ENCODE results near the gene MYL12A. TPM values are rescaled to one million over a fixed set of nuclear protein-coding genes. Genes with fewer than 3 reads are reported as not detected.

The MYL12A gene
- total and polyA plus RNA-seq, 2 of the 13 experiments (the other 11 are each of a cell fraction or from before 2014, with no cell fraction given), result 261 to 277 TPM

- TF ChIP-seq ZKSCAN1 (IDR thresholded peaks at IDR 0.05; ENCODE audit: low read length) (no peak), TBX3 (IDR thresholded peaks at IDR 0.05; ENCODE audit: borderline replicate concordance) (no peak), MED1 (CRISPR knock-in tag; IDR thresholded peaks at IDR 0.05) (peak; percentile 80), RORA (CRISPR knock-in tag; IDR thresholded peaks at IDR 0.05) (no peak), ZNF430 (CRISPR knock-in tag; IDR thresholded peaks at IDR 0.05) (no peak), ZNF496 (CRISPR knock-in tag; IDR thresholded peaks at IDR 0.05; ENCODE audit: insufficient replicate concordance) (no peak), ATRX (CRISPR knock-in tag; IDR thresholded peaks at IDR 0.05; ENCODE audit: borderline replicate concordance) (no peak), ZNF891 (CRISPR knock-in tag; IDR thresholded peaks at IDR 0.05) (no peak), FLYWCH1 (CRISPR knock-in tag; IDR thresholded peaks at IDR 0.05) (no peak), PHF5A (CRISPR knock-in tag; IDR thresholded peaks at IDR 0.05; ENCODE audit: low read depth, unreplicated experiment) (peak; percentile 52), ZNF30 (CRISPR knock-in tag; IDR thresholded peaks at IDR 0.05) (no peak), ZNF382 (CRISPR knock-in tag; IDR thresholded peaks at IDR 0.05; ENCODE audit: borderline replicate concordance) (no peak), ZNF788 (CRISPR knock-in tag; IDR thresholded peaks at IDR 0.05; ENCODE audit: borderline replicate concordance) (no peak), EEA1 (CRISPR knock-in tag; IDR thresholded peaks at IDR 0.05; ENCODE audit: borderline replicate concordance) (no peak), AGO2 (optimal IDR thresholded peaks at IDR 0.05; ENCODE audit: low read depth, low read length) (no peak), SOX13 (IDR thresholded peaks at IDR 0.05) (peak; percentile 52; the same call in 1 of the 2 replicates), SOX13 (CRISPR knock-in tag; conservative IDR thresholded peaks at IDR 0.05 in 1 of 2, IDR thresholded peaks at IDR 0.05 in 1 of 2) (peak in 1 of 2 experiments; percentile 85; a peak in 2 of 4 replicates), IKZF4 (CRISPR knock-in tag; IDR thresholded peaks at IDR 0.05; ENCODE audit: borderline replicate concordance, low read depth, not compliant biosample characterization) (no peak), NR2F6 (IDR thresholded peaks at IDR 0.05) (peak; percentile 74), NR2F6 (CRISPR knock-in tag; IDR thresholded peaks at IDR 0.05) (peak; percentile 84), MLLT10 (CRISPR knock-in tag; IDR thresholded peaks at IDR 0.05) (no peak)
- TF ChIP-seq, protein P1, sequence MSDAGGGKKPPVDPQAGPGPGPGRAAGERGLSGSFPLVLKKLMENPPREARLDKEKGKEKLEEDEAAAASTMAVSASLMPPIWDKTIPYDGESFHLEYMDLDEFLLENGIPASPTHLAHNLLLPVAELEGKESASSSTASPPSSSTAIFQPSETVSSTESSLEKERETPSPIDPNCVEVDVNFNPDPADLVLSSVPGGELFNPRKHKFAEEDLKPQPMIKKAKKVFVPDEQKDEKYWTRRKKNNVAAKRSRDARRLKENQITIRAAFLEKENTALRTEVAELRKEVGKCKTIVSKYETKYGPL (CRISPR knock-in tag; IDR thresholded peaks at IDR 0.05), result no peak
- TF ChIP-seq, protein P2, sequence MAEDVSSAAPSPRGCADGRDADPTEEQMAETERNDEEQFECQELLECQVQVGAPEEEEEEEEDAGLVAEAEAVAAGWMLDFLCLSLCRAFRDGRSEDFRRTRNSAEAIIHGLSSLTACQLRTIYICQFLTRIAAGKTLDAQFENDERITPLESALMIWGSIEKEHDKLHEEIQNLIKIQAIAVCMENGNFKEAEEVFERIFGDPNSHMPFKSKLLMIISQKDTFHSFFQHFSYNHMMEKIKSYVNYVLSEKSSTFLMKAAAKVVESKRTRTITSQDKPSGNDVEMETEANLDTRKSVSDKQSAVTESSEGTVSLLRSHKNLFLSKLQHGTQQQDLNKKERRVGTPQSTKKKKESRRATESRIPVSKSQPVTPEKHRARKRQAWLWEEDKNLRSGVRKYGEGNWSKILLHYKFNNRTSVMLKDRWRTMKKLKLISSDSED (CRISPR knock-in tag; IDR thresholded peaks at IDR 0.05), result no peak
- TF ChIP-seq, protein P3, sequence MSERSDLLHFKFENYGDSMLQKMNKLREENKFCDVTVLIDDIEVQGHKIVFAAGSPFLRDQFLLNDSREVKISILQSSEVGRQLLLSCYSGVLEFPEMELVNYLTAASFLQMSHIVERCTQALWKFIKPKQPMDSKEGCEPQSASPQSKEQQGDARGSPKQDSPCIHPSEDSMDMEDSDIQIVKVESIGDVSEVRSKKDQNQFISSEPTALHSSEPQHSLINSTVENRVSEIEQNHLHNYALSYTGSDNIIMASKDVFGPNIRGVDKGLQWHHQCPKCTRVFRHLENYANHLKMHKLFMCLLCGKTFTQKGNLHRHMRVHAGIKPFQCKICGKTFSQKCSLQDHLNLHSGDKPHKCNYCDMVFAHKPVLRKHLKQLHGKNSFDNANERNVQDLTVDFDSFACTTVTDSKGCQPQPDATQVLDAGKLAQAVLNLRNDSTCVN (CRISPR knock-in tag; IDR thresholded peaks at IDR 0.05; ENCODE audit: borderline replicate concordance), result no peak
- TF ChIP-seq, protein P4, sequence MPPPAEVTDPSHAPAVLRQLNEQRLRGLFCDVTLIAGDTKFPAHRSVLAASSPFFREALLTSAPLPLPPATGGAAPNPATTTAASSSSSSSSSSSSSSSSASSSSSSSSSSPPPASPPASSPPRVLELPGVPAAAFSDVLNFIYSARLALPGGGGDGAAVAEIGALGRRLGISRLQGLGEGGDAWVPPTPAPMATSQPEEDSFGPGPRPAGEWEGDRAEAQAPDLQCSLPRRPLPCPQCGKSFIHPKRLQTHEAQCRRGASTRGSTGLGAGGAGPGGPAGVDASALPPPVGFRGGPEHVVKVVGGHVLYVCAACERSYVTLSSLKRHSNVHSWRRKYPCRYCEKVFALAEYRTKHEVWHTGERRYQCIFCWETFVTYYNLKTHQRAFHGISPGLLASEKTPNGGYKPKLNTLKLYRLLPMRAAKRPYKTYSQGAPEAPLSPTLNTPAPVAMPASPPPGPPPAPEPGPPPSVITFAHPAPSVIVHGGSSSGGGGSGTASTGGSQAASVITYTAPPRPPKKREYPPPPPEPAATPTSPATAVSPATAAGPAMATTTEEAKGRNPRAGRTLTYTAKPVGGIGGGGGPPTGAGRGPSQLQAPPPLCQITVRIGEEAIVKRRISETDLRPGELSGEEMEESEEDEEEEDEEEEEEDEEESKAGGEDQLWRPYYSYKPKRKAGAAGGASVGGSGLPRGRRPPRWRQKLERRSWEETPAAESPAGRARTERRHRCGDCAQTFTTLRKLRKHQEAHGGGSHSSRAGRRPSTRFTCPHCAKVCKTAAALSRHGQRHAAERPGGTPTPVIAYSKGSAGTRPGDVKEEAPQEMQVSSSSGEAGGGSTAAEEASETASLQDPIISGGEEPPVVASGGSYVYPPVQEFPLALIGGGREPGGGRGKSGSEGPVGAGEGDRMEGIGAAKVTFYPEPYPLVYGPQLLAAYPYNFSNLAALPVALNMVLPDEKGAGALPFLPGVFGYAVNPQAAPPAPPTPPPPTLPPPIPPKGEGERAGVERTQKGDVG (CRISPR knock-in tag; IDR thresholded peaks at IDR 0.05; ENCODE audit: borderline replicate concordance), result no peak
Observed at GRCh38 chr18:3217948-3218647, 29.5 kb upstream of the MYL12A start (continued).
